ENCODE measurements around the gene HIPK3. TPM values are rescaled to one million over a fixed set of nuclear protein-coding genes. Genes with fewer than 3 reads are reported as not detected.

The HIPK3 gene
- total and polyA plus RNA-seq, 2 donors (not counting 3 experiments of a cell fraction or from before 2014, with no cell fraction given), result 13.3 to 36.1 TPM

GRCh38 chr11:33222052-33222750, 35.0 kb upstream of the HIPK3 start:
- Histone ChIP-seq H3K4me1 (ENCODE audit: control insufficient read depth, extremely low read depth, insufficient read depth, low read length) (no peaks in the 10 kb centered on the region), H2AFZ (ENCODE audit: low read depth, low read length) (no peak overlapping the region), H3K9me1 (replicated peaks; ENCODE audit: control insufficient read depth, extremely low read depth, insufficient read depth, low read length) (no peaks in the 10 kb centered on the region), H3K9ac (replicated peaks; ENCODE audit: extremely low read depth, insufficient read depth, low read length) (no peak overlapping the region), H3K27ac (ENCODE audit: insufficient read depth, low read depth, low read length) (no peak overlapping the region), H3K4me2 (ENCODE audit: insufficient read depth, low read length) (no peak overlapping the region), H3K9me3 (replicated peaks; ENCODE audit: control insufficient read depth, insufficient read depth, low read length) (no peaks in the 10 kb centered on the region), H3K27me3 (ENCODE audit: control insufficient read depth in 2 of 2, insufficient read depth in 2 of 2, low read length in 2 of 2) (no peaks in the 10 kb centered on the region), H3K79me2 (ENCODE audit: control insufficient read depth, insufficient read depth, low read length) (no peaks in the 10 kb centered on the region), H4K20me1 (replicated peaks; ENCODE audit: control insufficient read depth, extremely low read depth, insufficient read depth, low read length) (no peaks in the 10 kb centered on the region), H3K4me3 (replicated peaks in 1 of 3; ENCODE audit: insufficient read depth in 1 of 3, low read depth in 1 of 3, low read length in 3 of 3) (no peak overlapping the region), H3K36me3 (ENCODE audit: control insufficient read depth in 2 of 2, extremely low read depth in 1 of 2, insufficient read depth in 2 of 2, low read length in 2 of 2) (no peaks in the 10 kb centered on the region)
- DNase-seq (ENCODE audit: low read depth, low spot score), result no peak
- intact Hi-C loops (cut with micrococcal nuclease), result no loop called here
- POLR2A ChIA-PET, result no interaction called here
- TF ChIP-seq FOS (IDR thresholded peaks at IDR 0.05; ENCODE audit: borderline replicate concordance, insufficient read depth, low read length) (no peak), MYC (IDR thresholded peaks at IDR 0.05; ENCODE audit: low read depth, low read length) (no peak), POLR2A (IDR thresholded peaks at IDR 0.05; ENCODE audit: low read depth, low read length) (no peak)
- CTCF ChIA-PET, result no interaction called here
- no peak for FAIRE-seq
- dilution Hi-C loops (cut with MboI; ENCODE audit: extremely low pct_ligation_motif_present, low sequenced_read_pairs), result no loop called here
- no TSS peak for BruUV-seq (replicated peaks)

GRCh38 chr11:33225371-33225770, 31.8 kb upstream of the HIPK3 start:
- Histone ChIP-seq H3K9ac (replicated peaks; ENCODE audit: extremely low read depth, insufficient read depth, low read length) (no peak overlapping the region), H3K9me3 (replicated peaks; ENCODE audit: control insufficient read depth, insufficient read depth, low read length) (no peaks in the 10 kb centered on the region), H3K27me3 (ENCODE audit: control insufficient read depth in 2 of 2, insufficient read depth in 2 of 2, low read length in 2 of 2) (no peaks in the 10 kb centered on the region), H2AFZ (ENCODE audit: low read depth, low read length) (no peak overlapping the region), H3K4me1 (ENCODE audit: control insufficient read depth, extremely low read depth, insufficient read depth, low read length) (no peaks in the 10 kb centered on the region), H3K36me3 (ENCODE audit: control insufficient read depth in 2 of 2, extremely low read depth in 1 of 2, insufficient read depth in 2 of 2, low read length in 2 of 2) (no peaks in the 10 kb centered on the region), H4K20me1 (replicated peaks; ENCODE audit: control insufficient read depth, extremely low read depth, insufficient read depth, low read length) (no peaks in the 10 kb centered on the region), H3K4me2 (ENCODE audit: insufficient read depth, low read length) (no peak overlapping the region), H3K4me3 (replicated peaks in 1 of 3; ENCODE audit: insufficient read depth in 1 of 3, low read depth in 1 of 3, low read length in 3 of 3) (no peak overlapping the region), H3K79me2 (ENCODE audit: control insufficient read depth, insufficient read depth, low read length) (no peaks in the 10 kb centered on the region), H3K9me1 (replicated peaks; ENCODE audit: control insufficient read depth, extremely low read depth, insufficient read depth, low read length) (no peaks in the 10 kb centered on the region), H3K27ac (ENCODE audit: insufficient read depth, low read depth, low read length) (no peak overlapping the region)
- intact Hi-C loops (cut with micrococcal nuclease) (no loop called here), dilution Hi-C loops (cut with MboI; ENCODE audit: extremely low pct_ligation_motif_present, low sequenced_read_pairs) (no loop called here)
- no peak for TF ChIP-seq CTCF (IDR thresholded peaks at IDR 0.05; ENCODE audit: extremely low read depth in 1 of 2, insufficient read depth in 1 of 2, low read depth in 1 of 2, low read length in 2 of 2)
- TF ChIP-seq FOS (IDR thresholded peaks at IDR 0.05; ENCODE audit: borderline replicate concordance, insufficient read depth, low read length), result no peak
- TF ChIP-seq POLR2A (IDR thresholded peaks at IDR 0.05; ENCODE audit: low read depth, low read length), result no peak
- no peak for TF ChIP-seq EZH2 (IDR thresholded peaks at IDR 0.05; ENCODE audit: borderline replicate concordance, low read depth, low read length, severe bottlenecking)
- TF ChIP-seq JUN (IDR thresholded peaks at IDR 0.05; ENCODE audit: borderline replicate concordance, insufficient read depth, insufficient read length, low read depth), result no peak
- TF ChIP-seq GATA2 (IDR thresholded peaks at IDR 0.05; ENCODE audit: insufficient read depth, insufficient read length, low read depth, low read length), result no peak
- TF ChIP-seq MAX (IDR thresholded peaks at IDR 0.05; ENCODE audit: insufficient read depth, insufficient read length), result no peak
- TF ChIP-seq POLR2AphosphoS5 (IDR thresholded peaks at IDR 0.05; ENCODE audit: insufficient read depth, low read depth, low read length), result no peak
- no peak for TF ChIP-seq MYC (IDR thresholded peaks at IDR 0.05; ENCODE audit: low read depth, low read length)
- ChIA-PET POLR2A (no interaction called here), CTCF (interaction anchor here (1.5 kb wide), 1 partner anchor 21 kb away, joined by 3 read pairs; no protein-coding TSS in a partner anchor)
- BruUV-seq (replicated peaks), result no TSS peak
- FAIRE-seq (no peak), DNase-seq (ENCODE audit: low read depth, low spot score) (no peak)
